GM21515 (cell line): ENCODE data around the gene TRNAU1AP.
"Not testable (repeated sequence)": the region's sequence is repeated elsewhere in the genome, so short reads cannot be mapped to it uniquely, and the experiment has no call there.

Experiments
- ATAC-seq: cut with Tn5 transposase; IDR thresholded peaks from one replicate; pipeline ENCODE4 v1.9.1; 2021; ENCODE audit not compliant: unreplicated experiment

Gene TRNAU1AP

GRCh38 chr1:28521502-28522164, 31.3 kb upstream of the TRNAU1AP start:
- no peak for ATAC-seq

- not testable (repeated sequence) for ATAC-seq
Measured at GRCh38 chr1:28522537-28522936, 30.3 kb upstream of the TRNAU1AP start.

- not testable (repeated sequence) for ATAC-seq
Measured at GRCh38 chr1:28525002-28525642, 27.8 kb upstream of the TRNAU1AP start.

GRCh38 chr1:28526886-28527285, 26.0 kb upstream of the TRNAU1AP start:
- ATAC-seq, result no peak

GRCh38 chr1:28530456-28530855, 22.4 kb upstream of the TRNAU1AP start:
- ATAC-seq, result no peak

GRCh38 chr1:28534671-28535070, 18.2 kb upstream of the TRNAU1AP start:
- no peak for ATAC-seq

GRCh38 chr1:28535180-28535579, 17.7 kb upstream of the TRNAU1AP start:
- ATAC-seq, result no peak

- ATAC-seq, result no peak
Measured at GRCh38 chr1:28537457-28538199, 15.3 kb upstream of the TRNAU1AP start.

- ATAC-seq, result no peak
Measured at GRCh38 chr1:28538286-28538685, 14.6 kb upstream of the TRNAU1AP start.

GRCh38 chr1:28540651-28541050, 12.2 kb upstream of the TRNAU1AP start:
- ATAC-seq, result no peak

- ATAC-seq, result not testable (repeated sequence)
Measured at GRCh38 chr1:28541414-28542015, 11.4 kb upstream of the TRNAU1AP start.

- no peak for ATAC-seq
Measured at GRCh38 chr1:28545246-28545628, 7.6 kb upstream of the TRNAU1AP start.

GRCh38 chr1:28548318-28548717, 4.6 kb upstream of the TRNAU1AP start:
- ATAC-seq, result no peak

GRCh38 chr1:28551381-28551780, 1.5 kb upstream of the TRNAU1AP start:
- no peak for ATAC-seq

GRCh38 chr1:28560886-28561285, 8.0 kb downstream of the TRNAU1AP start:
- ATAC-seq, result no peak

GRCh38 chr1:28564310-28564709, 11.4 kb downstream of the TRNAU1AP start:
- no peak for ATAC-seq

- no peak for ATAC-seq
Measured at GRCh38 chr1:28565040-28565439, 12.2 kb downstream of the TRNAU1AP start.

GRCh38 chr1:28565726-28566125, 12.8 kb downstream of the TRNAU1AP start:
- no peak for ATAC-seq

- no peak for ATAC-seq
Measured at GRCh38 chr1:28566931-28567330, 14.0 kb downstream of the TRNAU1AP start.

GRCh38 chr1:28571911-28572310, 19.0 kb downstream of the TRNAU1AP start:
- ATAC-seq, result no peak

GRCh38 chr1:28572891-28573290, 20.0 kb downstream of the TRNAU1AP start:
- ATAC-seq, result not testable (repeated sequence)

GRCh38 chr1:28573564-28573963, 20.7 kb downstream of the TRNAU1AP start:
- no peak for ATAC-seq
